Coronary artery (tissue), 2 donors: ENCODE results near the gene ZBTB22.
"Not testable (repeated sequence)": the region's sequence is repeated elsewhere in the genome, so short reads cannot be mapped to it uniquely, and the experiment has no call there.

ENCODE experiments used
- DNase-seq: peaks from one replicate; pipeline ENCODE4 v3.0.0-alpha.2; 2017; ENCODE audit warnings: low spot score
- H3K27ac ChIP-seq, 2 donors: fragments of 200-600 bp; sonication (generic); one replicate each; pipeline ENCODE4 v1.5.1; 2016 to 2019
- H3K4me3 ChIP-seq: fragments of 200-600 bp; sonication (generic); 2 replicates; pipeline ENCODE4 v1.5.1; 2016; ENCODE audit warnings: mild to moderate bottlenecking, moderate library complexity
- TF ChIP-seq, protein P1 (sequence below): fragments of 200-600 bp; sonication (generic); IDR thresholded peaks from one replicate; pipeline ENCODE4 v1.5.1; 2019; ENCODE audit warnings: antibody characterized with exemption

Gene ZBTB22

GRCh38 chr6:33279257-33279695 lies 38.3 kb downstream of the ZBTB22 start:
- H3K27ac ChIP-seq: no peak overlapping the region
- no peak for DNase-seq
- no peak overlapping the region for H3K4me3 ChIP-seq
- TF ChIP-seq, protein P1, sequence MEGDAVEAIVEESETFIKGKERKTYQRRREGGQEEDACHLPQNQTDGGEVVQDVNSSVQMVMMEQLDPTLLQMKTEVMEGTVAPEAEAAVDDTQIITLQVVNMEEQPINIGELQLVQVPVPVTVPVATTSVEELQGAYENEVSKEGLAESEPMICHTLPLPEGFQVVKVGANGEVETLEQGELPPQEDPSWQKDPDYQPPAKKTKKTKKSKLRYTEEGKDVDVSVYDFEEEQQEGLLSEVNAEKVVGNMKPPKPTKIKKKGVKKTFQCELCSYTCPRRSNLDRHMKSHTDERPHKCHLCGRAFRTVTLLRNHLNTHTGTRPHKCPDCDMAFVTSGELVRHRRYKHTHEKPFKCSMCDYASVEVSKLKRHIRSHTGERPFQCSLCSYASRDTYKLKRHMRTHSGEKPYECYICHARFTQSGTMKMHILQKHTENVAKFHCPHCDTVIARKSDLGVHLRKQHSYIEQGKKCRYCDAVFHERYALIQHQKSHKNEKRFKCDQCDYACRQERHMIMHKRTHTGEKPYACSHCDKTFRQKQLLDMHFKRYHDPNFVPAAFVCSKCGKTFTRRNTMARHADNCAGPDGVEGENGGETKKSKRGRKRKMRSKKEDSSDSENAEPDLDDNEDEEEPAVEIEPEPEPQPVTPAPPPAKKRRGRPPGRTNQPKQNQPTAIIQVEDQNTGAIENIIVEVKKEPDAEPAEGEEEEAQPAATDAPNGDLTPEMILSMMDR: no peak

DNA sequence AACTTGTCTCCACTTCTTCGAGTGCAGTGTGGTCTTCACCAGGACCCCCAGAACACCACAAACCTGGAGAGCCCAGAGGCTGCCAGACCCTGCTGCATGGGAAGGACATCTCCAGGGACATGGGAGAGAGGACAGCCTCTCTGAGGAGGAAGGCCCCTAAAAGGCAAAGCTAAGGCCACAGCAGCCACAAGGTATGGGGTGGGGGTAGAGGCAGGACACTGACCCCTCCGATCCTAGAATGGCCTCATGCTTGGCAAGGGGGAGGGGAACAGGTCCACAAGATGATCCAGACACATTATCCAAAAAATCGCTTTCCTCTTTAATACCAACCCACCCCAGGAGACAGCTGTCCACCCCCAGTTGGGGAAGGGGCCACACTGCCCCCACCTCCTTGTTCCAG lies 38.7 kb downstream of the ZBTB22 start:
- Histone ChIP-seq H3K27ac (no peak overlapping the region), H3K4me3 (no peak overlapping the region)
- TF ChIP-seq, protein P1: no peak
- DNase-seq: no peak

DNA sequence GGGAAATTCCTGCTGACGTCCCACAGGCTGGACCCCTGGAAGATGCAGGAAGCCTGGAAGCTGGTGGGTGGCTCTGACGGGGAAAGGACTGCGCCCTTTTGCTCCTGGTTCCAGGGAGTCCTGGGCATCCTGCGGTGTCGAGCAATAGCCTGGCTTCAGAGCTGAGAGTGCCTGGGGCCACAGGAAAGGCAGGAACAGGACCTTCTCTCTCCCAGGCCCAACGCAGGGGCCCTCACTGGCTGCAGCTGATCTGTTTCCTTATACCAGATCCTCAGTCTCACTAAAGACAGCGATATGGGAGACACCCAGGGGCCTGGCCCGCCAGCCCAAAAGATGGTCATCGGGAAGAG lies 39.2 kb downstream of the ZBTB22 start:
- H3K27ac ChIP-seq: peak overlapping the region in 1 of 2 donors; percentile 93
- TF ChIP-seq, protein P1: no peak
- no peak for DNase-seq
- peak overlapping the region; percentile 84 for H3K4me3 ChIP-seq

DNA sequence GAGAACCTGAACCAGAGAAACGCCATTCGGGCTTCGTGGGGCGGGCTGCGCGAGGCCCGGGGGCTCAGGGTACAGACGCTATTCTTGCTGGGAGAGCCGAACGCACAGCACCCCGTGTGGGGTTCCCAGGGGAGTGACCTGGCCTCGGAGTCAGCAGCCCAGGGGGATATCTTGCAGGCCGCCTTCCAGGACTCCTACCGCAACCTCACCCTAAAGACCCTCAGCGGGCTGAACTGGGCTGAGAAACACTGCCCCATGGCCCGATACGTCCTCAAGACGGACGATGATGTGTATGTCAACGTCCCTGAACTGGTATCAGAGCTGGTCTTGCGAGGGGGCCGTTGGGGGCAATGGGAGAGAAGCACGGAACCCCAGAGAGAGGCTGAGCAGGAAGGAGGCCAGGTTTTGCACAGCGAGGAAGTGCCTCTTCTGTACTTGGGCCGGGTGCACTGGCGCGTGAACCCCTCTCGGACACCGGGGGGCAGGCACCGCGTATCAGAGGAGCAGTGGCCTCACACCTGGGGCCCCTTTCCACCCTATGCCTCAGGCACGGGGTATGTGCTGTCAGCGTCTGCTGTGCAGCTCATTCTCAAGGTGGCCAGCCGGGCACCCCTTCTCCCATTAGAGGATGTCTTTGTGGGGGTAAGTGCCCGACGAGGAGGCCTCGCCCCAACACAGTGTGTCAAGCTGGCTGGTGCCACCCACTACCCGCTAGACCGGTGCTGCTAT lies 39.7 kb downstream of the ZBTB22 start:
- DNase-seq: no peak
- peak overlapping the region; percentile 84 for H3K4me3 ChIP-seq
- TF ChIP-seq, protein P1: no peak
- peak overlapping the region; percentile 83 to 93 for H3K27ac ChIP-seq

DNA sequence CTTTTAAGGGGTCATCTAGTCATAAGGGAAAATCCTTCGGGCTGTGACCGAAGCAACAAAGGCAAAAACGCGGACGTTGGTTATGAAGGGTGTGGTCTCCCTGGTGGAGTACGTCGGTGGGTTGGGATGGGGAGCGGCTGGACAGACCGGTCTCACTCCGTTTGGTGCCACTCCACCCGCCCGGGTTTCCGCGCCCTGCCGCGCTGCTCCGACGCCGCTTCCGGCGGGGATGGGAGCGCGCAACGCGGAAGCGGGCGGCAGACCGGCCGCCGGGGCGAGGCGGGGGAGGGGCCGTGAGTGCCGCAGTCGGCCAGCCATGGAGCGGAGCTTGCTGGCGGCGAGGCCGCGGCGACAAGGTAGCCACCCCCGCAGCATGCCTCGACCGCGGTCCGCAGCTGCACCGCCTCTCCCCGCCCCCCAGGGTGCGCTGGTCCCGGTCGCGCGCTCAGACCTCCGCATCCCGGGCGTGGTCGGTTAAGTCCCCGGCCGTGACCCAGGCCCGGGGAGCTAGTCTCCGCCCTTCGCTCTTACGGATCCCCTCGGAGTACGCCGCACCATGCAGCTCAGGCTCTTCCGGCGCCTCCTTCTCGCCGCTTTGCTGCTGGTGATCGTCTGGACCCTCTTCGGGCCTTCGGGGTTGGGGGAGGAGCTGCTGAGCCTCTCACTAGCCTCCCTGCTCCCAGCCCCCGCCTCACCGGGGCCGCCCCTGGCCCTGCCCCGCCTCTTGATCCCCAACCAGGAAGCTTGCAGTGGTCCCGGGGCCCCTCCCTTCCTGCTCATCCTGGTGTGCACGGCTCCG lies 40.5 kb downstream of the ZBTB22 start, which contains the start of gene B3GALT4:
B3GALT4 (plus strand) TSS at position 260 of the 799 bp plus-strand sequence; CDS start at position 557, 297 bp downstream.
- TF ChIP-seq, protein P1: peak; percentile 26
- Histone ChIP-seq H3K4me3 (peak within 1 kb of the TSS; percentile 84), H3K27ac (peak within 1 kb of the TSS; percentile 83 to 93)
- DNase-seq: peak; percentile 83

GRCh38 chr6:33276581-33276863 lies 41.0 kb downstream of the ZBTB22 start:
- Histone ChIP-seq H3K4me3 (peak overlapping the region; percentile 84), H3K27ac (peak overlapping the region; percentile 83 to 93)
- DNase-seq: no peak
- TF ChIP-seq, protein P1: no peak

DNA sequence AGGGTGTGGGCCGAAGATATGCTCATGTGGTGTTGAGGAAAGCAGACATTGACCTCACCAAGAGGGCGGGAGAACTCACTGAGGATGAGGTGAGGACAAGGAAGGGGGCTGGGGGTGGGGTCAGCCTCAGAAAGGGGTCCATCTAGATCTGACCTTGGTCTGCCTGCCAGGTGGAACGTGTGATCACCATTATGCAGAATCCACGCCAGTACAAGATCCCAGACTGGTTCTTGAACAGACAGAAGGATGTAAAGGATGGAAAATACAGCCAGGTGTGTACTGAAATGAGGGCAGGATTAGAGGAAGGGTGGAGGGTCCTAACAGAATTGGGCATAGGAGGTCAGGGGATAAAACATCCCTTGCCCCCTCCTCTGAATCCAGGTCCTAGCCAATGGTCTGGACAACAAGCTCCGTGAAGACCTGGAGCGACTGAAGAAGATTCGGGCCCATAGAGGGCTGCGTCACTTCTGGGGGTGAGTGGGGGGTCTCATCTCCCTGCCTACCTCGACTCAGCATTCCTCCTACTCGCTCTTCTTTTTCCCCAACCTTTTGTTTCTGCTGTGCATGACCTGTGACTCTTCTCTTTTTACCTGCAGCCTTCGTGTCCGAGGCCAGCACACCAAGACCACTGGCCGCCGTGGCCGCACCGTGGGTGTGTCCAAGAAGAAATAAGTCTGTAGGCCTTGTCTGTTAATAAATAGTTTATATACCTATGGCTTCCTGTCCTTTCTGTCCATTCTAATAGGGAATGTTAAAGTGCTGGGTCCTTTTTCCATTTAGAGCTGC lies 41.6 kb downstream of the ZBTB22 start:
- H3K4me3 ChIP-seq: peak overlapping the region; percentile 84
- DNase-seq: not testable (repeated sequence)

More for the DNA sequence above, 41.6 kb downstream of the ZBTB22 start:
- H3K27ac ChIP-seq: peak overlapping the region; percentile 83 to 93
